HCT116 (cell line): ENCODE data around the gene ERVFRD-1. TPM values are rescaled to one million over a fixed set of nuclear protein-coding genes. Genes with fewer than 3 reads are reported as not detected.

Experiments used
- ATAC-seq: fragments of 200-7000 bp; cut with Tn5 transposase; 2 replicates; pipeline ENCODE4 v1.9.1; 2020; ENCODE audit warnings: mild to moderate bottlenecking, moderate library complexity
- BruUV-seq: library from RNA; stranded (reverse); fragments of 400-500 nt; replicated peaks from 2 replicates; lab custom pipeline; 2021; lab: Mats Ljungman, UMichigan
- CTCF ChIA-PET: fragments of 300-600 bp; sonication (Branson Sonifier 250); formaldehyde crosslinking; loops from one replicate; lab custom pipeline; 2021; ENCODE audit warnings: antibody characterized with exemption; lab: Charles Lee
- POLR2A ChIA-PET: fragments of 300-600, 350-600 bp; sonication (Branson Sonifier 250); formaldehyde crosslinking; loops from one replicate; lab custom pipeline; 2021; ENCODE audit warnings: antibody characterized with exemption; lab: Charles Lee
- RAD21 ChIA-PET, 2 experiments: fragments of 300-600 bp; sonication (Branson Sonifier 250); formaldehyde crosslinking; loops; one replicate each; lab custom pipeline; 2023; ENCODE audit warnings: low total read pairs in 2 of 2; ENCODE audit not compliant: uncharacterized antibody in 2 of 2, unreplicated experiment in 2 of 2, low non-redundant PET in 1 of 2; lab: Charles Lee
- DNase-seq: peaks from one replicate; pipeline ENCODE4 v3.0.0-alpha.2; 2010; ENCODE audit warnings: low read depth, low spot score
- H2AFZ ChIP-seq: fragments of 200-600 bp; shearing (Covaris generic), sonication (generic); 2 replicates; pipeline ENCODE4 v1.6.1; 2017; ENCODE audit warnings: low read depth, mixed run types, mixed read lengths, antibody characterized with exemption, low read length; ENCODE audit not compliant: poor library complexity, severe bottlenecking
- H3K27ac ChIP-seq: 2 replicates; pipeline ENCODE4 v1.5.1; 2012; ENCODE audit warnings: low read depth, low read length
- H3K27me3 ChIP-seq: fragments of 200-600 bp; sonication (generic); 2 replicates; pipeline ENCODE4 v1.6.1; 2016; ENCODE audit warnings: mixed run types, low read length, mixed read lengths; ENCODE audit not compliant: insufficient read depth
- H3K36me3 ChIP-seq, 2 experiments: fragments of 200-500 bp in 1 of 2; fragments of 200-600 bp in 1 of 2; sonication (Bioruptor generic) in 1 of 2; sonication (generic) in 1 of 2; 2 replicates each; pipeline versions ENCODE4 v1.5.1 to v1.6.1; 2014 to 2016; ENCODE audit warnings: low read length in 2 of 2, inconsistent platforms in 1 of 2, mixed read lengths in 1 of 2, mixed run types in 1 of 2; ENCODE audit not compliant: insufficient read depth in 2 of 2, control insufficient read depth in 1 of 2
- H3K4me1 ChIP-seq, 2 experiments: fragments of 200-600 bp in 1 of 2; sonication (generic) in 1 of 2; 2 replicates each; pipeline versions ENCODE4 v1.5.1 to v1.6.1; 2012 to 2017; ENCODE audit warnings: low read length in 2 of 2, inconsistent platforms in 1 of 2, mild to moderate bottlenecking in 1 of 2, mixed read lengths in 1 of 2, mixed run types in 1 of 2, moderate library complexity in 1 of 2; ENCODE audit not compliant: insufficient read depth in 2 of 2, control insufficient read depth in 1 of 2
- H3K4me2 ChIP-seq: fragments of 200-600 bp; sonication (generic); 2 replicates; pipeline ENCODE4 v1.6.1; 2017; ENCODE audit warnings: mixed run types, low read length, mixed read lengths
- H3K4me3 ChIP-seq, 2 experiments: fragments of 200-600 bp in 1 of 2; sonication (generic) in 1 of 2; replicated peaks in 1 of 2; 2 replicates each; pipeline ENCODE4 v1.5.1; 2011 to 2016; ENCODE audit warnings: low read length in 2 of 2, control low read depth in 1 of 2, low read depth in 1 of 2, mild to moderate bottlenecking in 1 of 2, mixed read lengths in 1 of 2, mixed run types in 1 of 2
- H3K79me2 ChIP-seq: fragments of 200-600 bp; sonication (generic); 2 replicates; pipeline ENCODE4 v1.6.1; 2017; ENCODE audit warnings: mild to moderate bottlenecking, mixed run types, low read length, moderate library complexity, mixed read lengths; ENCODE audit not compliant: insufficient read depth
- H3K9ac ChIP-seq: fragments of 200-600 bp; sonication (generic); 2 replicates; pipeline ENCODE4 v1.6.1; 2016; ENCODE audit warnings: low read length, mixed read lengths
- H3K9me2 ChIP-seq: fragments of 200-600 bp; sonication (generic), shearing (Covaris generic); 2 replicates; pipeline ENCODE4 v1.6.1; 2017; ENCODE audit warnings: mixed run types, mild to moderate bottlenecking, moderate library complexity; ENCODE audit not compliant: insufficient read depth
- H3K9me3 ChIP-seq, 2 experiments: fragments of 200-500 bp in 1 of 2; fragments of 200-600 bp in 1 of 2; sonication (Bioruptor generic) in 1 of 2; sonication (generic) in 1 of 2; 2 replicates each; pipeline ENCODE4 v1.6.1; 2014 to 2017; ENCODE audit warnings: low read length in 2 of 2, mixed read lengths in 2 of 2, inconsistent platforms in 1 of 2, low read depth in 1 of 2, mild to moderate bottlenecking in 1 of 2, mixed run types in 1 of 2, moderate library complexity in 1 of 2; ENCODE audit not compliant: control insufficient read depth in 1 of 2, insufficient read depth in 1 of 2
- H4K20me1 ChIP-seq: fragments of 200-600 bp; sonication (generic), shearing (Covaris generic); 2 replicates; pipeline ENCODE4 v1.6.1; 2017; ENCODE audit warnings: mixed run types, mild to moderate bottlenecking, moderate library complexity; ENCODE audit not compliant: insufficient read depth
- CBX3 ChIP-seq: IDR thresholded peaks from 2 replicates; pipeline ENCODE4 v1.6.1; 2012; ENCODE audit warnings: low read depth
- CEBPB ChIP-seq: IDR thresholded peaks from 2 replicates; pipeline ENCODE4 v1.6.1; 2012; ENCODE audit warnings: low read depth
- EGR1 ChIP-seq: IDR thresholded peaks from 2 replicates; pipeline ENCODE4 v1.6.1; 2012; ENCODE audit warnings: low read depth
- ELF1 ChIP-seq: IDR thresholded peaks from 2 replicates; pipeline ENCODE4 v1.6.1; 2012; ENCODE audit warnings: low read depth, borderline replicate concordance
- EZH2 ChIP-seq: fragments of 200-600 bp; sonication (generic); IDR thresholded peaks from 2 replicates; pipeline ENCODE4 v1.6.1; 2017; ENCODE audit warnings: antibody characterized with exemption, mixed run types
- EZH2phosphoT487 ChIP-seq: fragments of 200-600 bp; IDR thresholded peaks from 2 replicates; pipeline ENCODE4 v1.6.1; 2018; ENCODE audit warnings: antibody characterized with exemption, borderline replicate concordance
- FOSL1 ChIP-seq: IDR thresholded peaks from 2 replicates; pipeline ENCODE4 v1.6.1; 2012; ENCODE audit warnings: low read depth
- JUND ChIP-seq: IDR thresholded peaks from 2 replicates; pipeline ENCODE4 v1.6.1; 2012
- RAD21 ChIP-seq: IDR thresholded peaks from 2 replicates; pipeline ENCODE4 v1.6.1; 2012; ENCODE audit warnings: low read depth, mild to moderate bottlenecking
- SIN3A ChIP-seq: IDR thresholded peaks from 2 replicates; pipeline ENCODE4 v1.6.1; 2012; ENCODE audit warnings: low read depth
- SP1 ChIP-seq: IDR thresholded peaks from 2 replicates; pipeline ENCODE4 v1.6.1; 2012; ENCODE audit warnings: low read depth
- SRF ChIP-seq: IDR thresholded peaks from 2 replicates; pipeline ENCODE4 v1.6.1; 2012; ENCODE audit warnings: low read depth
- TCF7L2 ChIP-seq: IDR thresholded peaks from 2 replicates; pipeline ENCODE4 v1.7.0; 2011; ENCODE audit warnings: borderline replicate concordance, inconsistent platforms; ENCODE audit not compliant: insufficient read depth, insufficient read length; ENCODE audit errors: extremely low read depth
- YY1 ChIP-seq: IDR thresholded peaks from 2 replicates; pipeline ENCODE4 v1.6.1; 2011; ENCODE audit warnings: low read length, low read depth, moderate library complexity, mild to moderate bottlenecking; ENCODE audit not compliant: insufficient replicate concordance; ENCODE audit errors: extremely low read depth
- intact Hi-C: fragments of 100-400 bp; cut with micrococcal nuclease; formaldehyde crosslinking; loops from 2 replicates; pipeline ENCODE4 v1.10.0; 2022
- total RNA-seq: library from RNA; stranded (reverse); gene quantifications from one replicate; pipeline ENCODE4 v1.2.1, GENCODE V29; 2021; ENCODE audit not compliant: unreplicated experiment
- TF ChIP-seq, protein P1 (sequence below): IDR thresholded peaks from 2 replicates; pipeline ENCODE4 v1.6.1; 2011; ENCODE audit warnings: mild to moderate bottlenecking, low read length, moderate library complexity; ENCODE audit not compliant: insufficient replicate concordance; ENCODE audit errors: extremely low read depth
- TF ChIP-seq, protein P2 (sequence below): IDR thresholded peaks from 2 replicates; pipeline ENCODE4 v1.6.1; 2012; ENCODE audit warnings: low read depth
- TF ChIP-seq, protein P3 (sequence below), 3 experiments: fragments of 200-600 bp in 1 of 3; sonication (generic) in 1 of 3; IDR thresholded peaks in 2 of 3; conservative IDR thresholded peaks in 1 of 3; 2 replicates each; pipeline ENCODE4 v1.5.1; 2012 to 2017; ENCODE audit warnings: low read depth in 2 of 3, low read length in 2 of 3, antibody characterized with exemption in 1 of 3, borderline replicate concordance in 1 of 3, control low read depth in 1 of 3, mild to moderate bottlenecking in 1 of 3, mixed read lengths in 1 of 3, mixed run types in 1 of 3, moderate library complexity in 1 of 3; ENCODE audit not compliant: insufficient read depth in 1 of 3
- TF ChIP-seq, protein P4 (sequence below): IDR thresholded peaks from 2 replicates; pipeline ENCODE4 v1.6.1; 2012
- TF ChIP-seq, protein P5 (sequence below): IDR thresholded peaks from 2 replicates; pipeline ENCODE4 v1.6.1; 2012

The ERVFRD-1 gene
- total RNA-seq, 1 experiment from 2014 or later = not detected

DNA sequence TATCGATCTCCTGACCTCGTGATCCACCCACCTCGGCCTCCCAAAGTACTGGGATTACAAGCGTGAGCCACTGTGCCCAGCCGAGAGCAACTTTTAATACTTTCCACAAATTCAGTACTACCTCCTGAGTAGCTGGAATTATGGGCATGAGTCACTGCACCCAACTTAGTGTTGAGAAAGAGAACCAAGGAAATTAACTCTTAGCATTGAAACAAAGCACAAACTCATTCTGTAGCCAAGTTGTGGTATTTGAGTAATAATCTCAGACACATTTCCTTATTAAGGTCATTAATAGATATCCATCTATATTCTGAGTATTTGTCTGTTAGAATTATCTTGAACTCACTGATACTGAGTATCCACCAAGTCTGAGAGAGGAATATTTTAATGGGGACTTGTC, 53.1 kb downstream of the ERVFRD-1 start:
- POLR2A ChIA-PET = interaction anchor here (0.7 kb wide), 1 partner anchor 90 kb away, joined by 3 read pairs; no protein-coding TSS in a partner anchor
- peaks cover 6 to 7% of the 10 kb centered on the region in 2 experiments; a peak in 2 of 4 replicates for H3K4me1 ChIP-seq
- H3K9me2 ChIP-seq = no peaks in the 10 kb centered on the region
- H3K36me3 ChIP-seq = no peaks in the 10 kb centered on the region
- H3K4me3 ChIP-seq = no peak overlapping the region
- BruUV-seq = no TSS peak
- DNase-seq (no peak), ATAC-seq (no peak)
- H2AFZ ChIP-seq = no peak overlapping the region
- CTCF ChIA-PET = no interaction called here
- no peak overlapping the region for H3K9ac ChIP-seq
- intact Hi-C loops = no loop called here
- no peak overlapping the region for H3K4me2 ChIP-seq
- H3K27me3 ChIP-seq = no peaks in the 10 kb centered on the region
- no peaks in the 10 kb centered on the region for H3K79me2 ChIP-seq
- H3K27ac ChIP-seq = no peak overlapping the region
- no peak for TF ChIP-seq ELF1
- TF ChIP-seq YY1 = no peak
- TF ChIP-seq CEBPB = no peak
- TF ChIP-seq TCF7L2 = no peak
- TF ChIP-seq, protein P1, sequence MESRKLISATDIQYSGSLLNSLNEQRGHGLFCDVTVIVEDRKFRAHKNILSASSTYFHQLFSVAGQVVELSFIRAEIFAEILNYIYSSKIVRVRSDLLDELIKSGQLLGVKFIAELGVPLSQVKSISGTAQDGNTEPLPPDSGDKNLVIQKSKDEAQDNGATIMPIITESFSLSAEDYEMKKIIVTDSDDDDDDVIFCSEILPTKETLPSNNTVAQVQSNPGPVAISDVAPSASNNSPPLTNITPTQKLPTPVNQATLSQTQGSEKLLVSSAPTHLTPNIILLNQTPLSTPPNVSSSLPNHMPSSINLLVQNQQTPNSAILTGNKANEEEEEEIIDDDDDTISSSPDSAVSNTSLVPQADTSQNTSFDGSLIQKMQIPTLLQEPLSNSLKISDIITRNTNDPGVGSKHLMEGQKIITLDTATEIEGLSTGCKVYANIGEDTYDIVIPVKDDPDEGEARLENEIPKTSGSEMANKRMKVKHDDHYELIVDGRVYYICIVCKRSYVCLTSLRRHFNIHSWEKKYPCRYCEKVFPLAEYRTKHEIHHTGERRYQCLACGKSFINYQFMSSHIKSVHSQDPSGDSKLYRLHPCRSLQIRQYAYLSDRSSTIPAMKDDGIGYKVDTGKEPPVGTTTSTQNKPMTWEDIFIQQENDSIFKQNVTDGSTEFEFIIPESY = no peak
- TF ChIP-seq EZH2 = no peak
- TF ChIP-seq, protein P2, sequence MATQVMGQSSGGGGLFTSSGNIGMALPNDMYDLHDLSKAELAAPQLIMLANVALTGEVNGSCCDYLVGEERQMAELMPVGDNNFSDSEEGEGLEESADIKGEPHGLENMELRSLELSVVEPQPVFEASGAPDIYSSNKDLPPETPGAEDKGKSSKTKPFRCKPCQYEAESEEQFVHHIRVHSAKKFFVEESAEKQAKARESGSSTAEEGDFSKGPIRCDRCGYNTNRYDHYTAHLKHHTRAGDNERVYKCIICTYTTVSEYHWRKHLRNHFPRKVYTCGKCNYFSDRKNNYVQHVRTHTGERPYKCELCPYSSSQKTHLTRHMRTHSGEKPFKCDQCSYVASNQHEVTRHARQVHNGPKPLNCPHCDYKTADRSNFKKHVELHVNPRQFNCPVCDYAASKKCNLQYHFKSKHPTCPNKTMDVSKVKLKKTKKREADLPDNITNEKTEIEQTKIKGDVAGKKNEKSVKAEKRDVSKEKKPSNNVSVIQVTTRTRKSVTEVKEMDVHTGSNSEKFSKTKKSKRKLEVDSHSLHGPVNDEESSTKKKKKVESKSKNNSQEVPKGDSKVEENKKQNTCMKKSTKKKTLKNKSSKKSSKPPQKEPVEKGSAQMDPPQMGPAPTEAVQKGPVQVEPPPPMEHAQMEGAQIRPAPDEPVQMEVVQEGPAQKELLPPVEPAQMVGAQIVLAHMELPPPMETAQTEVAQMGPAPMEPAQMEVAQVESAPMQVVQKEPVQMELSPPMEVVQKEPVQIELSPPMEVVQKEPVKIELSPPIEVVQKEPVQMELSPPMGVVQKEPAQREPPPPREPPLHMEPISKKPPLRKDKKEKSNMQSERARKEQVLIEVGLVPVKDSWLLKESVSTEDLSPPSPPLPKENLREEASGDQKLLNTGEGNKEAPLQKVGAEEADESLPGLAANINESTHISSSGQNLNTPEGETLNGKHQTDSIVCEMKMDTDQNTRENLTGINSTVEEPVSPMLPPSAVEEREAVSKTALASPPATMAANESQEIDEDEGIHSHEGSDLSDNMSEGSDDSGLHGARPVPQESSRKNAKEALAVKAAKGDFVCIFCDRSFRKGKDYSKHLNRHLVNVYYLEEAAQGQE = no peak
- TF ChIP-seq FOSL1 = no peak
- no peak for TF ChIP-seq SIN3A
- TF ChIP-seq, protein P3, sequence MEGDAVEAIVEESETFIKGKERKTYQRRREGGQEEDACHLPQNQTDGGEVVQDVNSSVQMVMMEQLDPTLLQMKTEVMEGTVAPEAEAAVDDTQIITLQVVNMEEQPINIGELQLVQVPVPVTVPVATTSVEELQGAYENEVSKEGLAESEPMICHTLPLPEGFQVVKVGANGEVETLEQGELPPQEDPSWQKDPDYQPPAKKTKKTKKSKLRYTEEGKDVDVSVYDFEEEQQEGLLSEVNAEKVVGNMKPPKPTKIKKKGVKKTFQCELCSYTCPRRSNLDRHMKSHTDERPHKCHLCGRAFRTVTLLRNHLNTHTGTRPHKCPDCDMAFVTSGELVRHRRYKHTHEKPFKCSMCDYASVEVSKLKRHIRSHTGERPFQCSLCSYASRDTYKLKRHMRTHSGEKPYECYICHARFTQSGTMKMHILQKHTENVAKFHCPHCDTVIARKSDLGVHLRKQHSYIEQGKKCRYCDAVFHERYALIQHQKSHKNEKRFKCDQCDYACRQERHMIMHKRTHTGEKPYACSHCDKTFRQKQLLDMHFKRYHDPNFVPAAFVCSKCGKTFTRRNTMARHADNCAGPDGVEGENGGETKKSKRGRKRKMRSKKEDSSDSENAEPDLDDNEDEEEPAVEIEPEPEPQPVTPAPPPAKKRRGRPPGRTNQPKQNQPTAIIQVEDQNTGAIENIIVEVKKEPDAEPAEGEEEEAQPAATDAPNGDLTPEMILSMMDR (IDR thresholded peaks at IDR 0.05 in 2 of 3, conservative IDR thresholded peaks at IDR 0.05 in 1 of 3; ENCODE audit: borderline replicate concordance in 1 of 3, insufficient read depth in 1 of 3, low read depth in 2 of 3, low read length in 2 of 3) = no peak
- TF ChIP-seq JUND = no peak
- no peak for TF ChIP-seq EZH2phosphoT487
- no peak for TF ChIP-seq CBX3
- TF ChIP-seq EGR1 = no peak
- TF ChIP-seq SRF = no peak
- TF ChIP-seq, protein P4, sequence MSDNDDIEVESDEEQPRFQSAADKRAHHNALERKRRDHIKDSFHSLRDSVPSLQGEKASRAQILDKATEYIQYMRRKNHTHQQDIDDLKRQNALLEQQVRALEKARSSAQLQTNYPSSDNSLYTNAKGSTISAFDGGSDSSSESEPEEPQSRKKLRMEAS = no peak
- TF ChIP-seq RAD21 = no peak
- no peak for TF ChIP-seq SP1
- TF ChIP-seq, protein P5, sequence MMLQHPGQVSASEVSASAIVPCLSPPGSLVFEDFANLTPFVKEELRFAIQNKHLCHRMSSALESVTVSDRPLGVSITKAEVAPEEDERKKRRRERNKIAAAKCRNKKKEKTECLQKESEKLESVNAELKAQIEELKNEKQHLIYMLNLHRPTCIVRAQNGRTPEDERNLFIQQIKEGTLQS = no peak
- no peaks in the 10 kb centered on the region for H4K20me1 ChIP-seq
- RAD21 ChIA-PET = no interaction called here
- no peaks in the 10 kb centered on the region for H3K9me3 ChIP-seq
